ENCODE results near the gene GBA3.

The GBA3 gene

GRCh38 chr4:22692736-22693135 is at the start of gene GBA3:
Gene GBA3 (plus strand): TSS chr4:22692937.
- no peak for DNase-seq

- DNase-seq = no peak
Observed at GRCh38 chr4:22643952-22644351, 48.8 kb upstream of the GBA3 start.

- no peak for DNase-seq
Observed at GRCh38 chr4:22645481-22646182, 47.1 kb upstream of the GBA3 start.

GRCh38 chr4:22648996-22649395 is 43.7 kb upstream of the GBA3 start:
- no peak for DNase-seq

- DNase-seq = no peak
Observed at GRCh38 chr4:22650771-22651170, 42.0 kb upstream of the GBA3 start.

GRCh38 chr4:22653752-22654151 is 39.0 kb upstream of the GBA3 start:
- no peak for DNase-seq

- no peak for DNase-seq
Observed at GRCh38 chr4:22661443-22661842, 31.3 kb upstream of the GBA3 start.

- DNase-seq = no peak
Observed at GRCh38 chr4:22667332-22667940, 25.3 kb upstream of the GBA3 start.

- no peak for DNase-seq
Observed at GRCh38 chr4:22668301-22668700, 24.4 kb upstream of the GBA3 start.

- no peak for DNase-seq
Observed at GRCh38 chr4:22668702-22669101, 24.0 kb upstream of the GBA3 start.

GRCh38 chr4:22670956-22671355 is 21.8 kb upstream of the GBA3 start:
- no peak for DNase-seq

- DNase-seq = no peak
Observed at GRCh38 chr4:22672519-22672918, 20.2 kb upstream of the GBA3 start.

GRCh38 chr4:22672944-22673343 is 19.8 kb upstream of the GBA3 start:
- DNase-seq = no peak

- no peak for DNase-seq
Observed at GRCh38 chr4:22674700-22675099, 18.0 kb upstream of the GBA3 start.

GRCh38 chr4:22676063-22676462 is 16.7 kb upstream of the GBA3 start:
- DNase-seq = no peak

- no peak for DNase-seq
Observed at GRCh38 chr4:22677780-22678179, 15.0 kb upstream of the GBA3 start.

- no peak for DNase-seq
Observed at GRCh38 chr4:22678940-22679854, 13.5 kb upstream of the GBA3 start.

GRCh38 chr4:22680065-22680642 is 12.6 kb upstream of the GBA3 start:
- no peak for DNase-seq

- no peak for DNase-seq
Observed at GRCh38 chr4:22683726-22684125, 9.0 kb upstream of the GBA3 start.

- DNase-seq = no peak
Observed at GRCh38 chr4:22686141-22686540, 6.6 kb upstream of the GBA3 start.

GRCh38 chr4:22688236-22688635 is 4.5 kb upstream of the GBA3 start:
- DNase-seq = no peak

- DNase-seq = no peak
Observed at GRCh38 chr4:22689428-22689827, 3.3 kb upstream of the GBA3 start.

GRCh38 chr4:22695029-22695428 is 2.3 kb downstream of the GBA3 start:
- no peak for DNase-seq
